ENCODE data around the gene ROR2. TPM values are rescaled to one million over a fixed set of nuclear protein-coding genes. Genes with fewer than 3 reads are reported as not detected.

Gene ROR2
- total and polyA plus RNA-seq, 2 of the 13 experiments (the other 11 are each of a cell fraction or from before 2014, with no cell fraction given): not detected

GRCh38 chr9:91711755-91712601 lies 238.1 kb downstream of the ROR2 start:
- ChIA-PET POLR2A (no interaction called here), CTCF (ENCODE audit: low intra/inter-chr PET ratio, low total read pairs) (no interaction called here)
- no peak overlapping the region for H3K27ac ChIP-seq (ENCODE audit: extremely low read length, insufficient read depth, low read length)
- DNase-seq (ENCODE audit: low spot score): no peak
- WGBS (ENCODE audit: low lambda C conversion rate): 17% methylated on average over 8 of the region's 8 CpGs
- no peak overlapping the region for H3K4me2 ChIP-seq (ENCODE audit: low read depth, low read length)
- TF ChIP-seq MNT (IDR thresholded peaks at IDR 0.05): no peak
- TF ChIP-seq TAF15 (IDR thresholded peaks at IDR 0.05; ENCODE audit: low read depth, low read length, poor library complexity, severe bottlenecking): no peak
- TF ChIP-seq ZNF646 (CRISPR knock-in tag; IDR thresholded peaks at IDR 0.05): 0 out of 2 replicates have a peak, but pooled peaks have one; percentile 29
- intact Hi-C loops (cut with micrococcal nuclease; ENCODE audit: unreplicated experiment) (no loop called here), in situ Hi-C loops (cut with HindIII; ENCODE audit: extremely low pct_ligation_motif_present, low pct_unique_long_range_greater_than_20kb) (no loop called here)
- H3K4me1 ChIP-seq (ENCODE audit: insufficient read depth, low read length): no peaks in the 10 kb centered on the region
- peaks cover 0 to 8% of the 10 kb centered on the region in 2 experiments; a peak in 1 of 5 replicates for H3K27me3 ChIP-seq (ENCODE audit: control insufficient read depth in 1 of 2, insufficient read depth in 2 of 2, low read length in 2 of 2)
- no peak for ATAC-seq
- FAIRE-seq: peak; percentile 63
- H2AFZ ChIP-seq (ENCODE audit: low read length): no peak overlapping the region
- no peak overlapping the region for H3K9ac ChIP-seq (ENCODE audit: insufficient read depth, low read depth, low read length)
- H3K36me3 ChIP-seq (replicated peaks in 1 of 2; ENCODE audit: control insufficient read depth in 1 of 2, insufficient read depth in 2 of 2, low read length in 2 of 2): no peaks in the 10 kb centered on the region
- BruUV-seq (replicated peaks): no TSS peak
- H3K4me3 ChIP-seq (replicated peaks in 1 of 3; ENCODE audit: insufficient read depth in 1 of 3, low read depth in 2 of 3, low read length in 3 of 3): no peak overlapping the region
- no peaks in the 10 kb centered on the region for H3K79me2 ChIP-seq (ENCODE audit: insufficient read depth, low read length)
- H4K20me1 ChIP-seq (ENCODE audit: insufficient read depth, low read length): no peaks in the 10 kb centered on the region
- H3K9me3 ChIP-seq (ENCODE audit: low read length): no peaks in the 10 kb centered on the region; the same call in 1 of the 2 replicates
